Measurements from ENCODE around the gene C1orf167. TPM values are rescaled to one million over a fixed set of nuclear protein-coding genes. Genes with fewer than 3 reads are reported as not detected.

C1orf167 gene
- total and polyA plus RNA-seq, 2 experiments from 2014 or later = 1.7 to 2.2 TPM

- H4K20me1 ChIP-seq (replicated peaks; ENCODE audit: insufficient read depth) = peaks cover 30% of the 10 kb centered on the region
- H3K4me1 Mint-ChIP-seq = peaks cover 10% of the 10 kb centered on the region; the same call in 2 of the 3 replicates
Measured at GRCh38 chr1:11813021-11813420, 51.0 kb downstream of the C1orf167 start.

More at GRCh38 chr1:11813021-11813420, 51.0 kb downstream of the C1orf167 start:
- TF ChIP-seq STAT1 (IDR thresholded peaks at IDR 0.05; ENCODE audit: unreplicated experiment) (no peak), EZH2 (IDR thresholded peaks at IDR 0.05; ENCODE audit: low read depth, unreplicated experiment) (no peak), POLR2AphosphoS5 (IDR thresholded peaks at IDR 0.05; ENCODE audit: low read depth) (no peak), ZNF462 (CRISPR knock-in tag; IDR thresholded peaks at IDR 0.05) (no peak), ZNF331 (CRISPR knock-in tag; IDR thresholded peaks at IDR 0.05; ENCODE audit: low read depth) (no peak), JUNB (IDR thresholded peaks at IDR 0.05; ENCODE audit: unreplicated experiment) (no peak), ZNF114 (CRISPR knock-in tag; IDR thresholded peaks at IDR 0.05) (no peak), CREB1 (CRISPR knock-in tag; IDR thresholded peaks at IDR 0.05; ENCODE audit: low read depth) (no peak), EZH2phosphoT487 (IDR thresholded peaks at IDR 0.05; ENCODE audit: unreplicated experiment) (no peak), REST (IDR thresholded peaks at IDR 0.05; ENCODE audit: unreplicated experiment) (no peak), NANOG (IDR thresholded peaks at IDR 0.05; ENCODE audit: borderline replicate concordance) (no peak), CTCF (conservative IDR thresholded peaks at IDR 0.05; ENCODE audit: low read depth in 2 of 2) (no peak), ETS1 (IDR thresholded peaks at IDR 0.05) (no peak)
- H3K27me3 Mint-ChIP-seq (ENCODE audit: insufficient read depth, low read depth, poor library complexity) = peaks cover 3% of the 10 kb centered on the region
- H3K27ac ChIP-seq (ENCODE audit: low read depth) = no peak overlapping the region
- no peaks in the 10 kb centered on the region for H3K9me3 Mint-ChIP-seq
- no peak overlapping the region for H3K27ac Mint-ChIP-seq
- H3F3A ChIP-seq (replicated peaks; ENCODE audit: low read depth) = 0 out of 2 replicates have a peak, but pooled peaks cover 3% of the 10 kb centered on the region
- peaks cover 74% of the 10 kb centered on the region for H3K79me2 ChIP-seq (replicated peaks; ENCODE audit: insufficient read depth)
- peaks cover 65% of the 10 kb centered on the region for H3K36me3 Mint-ChIP-seq (ENCODE audit: low read depth)
- no peaks in the 10 kb centered on the region for H3K9me2 ChIP-seq (ENCODE audit: insufficient read depth)
- DNase-seq (ENCODE audit: low spot score) = no peak
- peaks cover 46% of the 10 kb centered on the region for H3K36me3 ChIP-seq (ENCODE audit: insufficient read depth)
- H2AFZ ChIP-seq = no peak overlapping the region
- no peaks in the 10 kb centered on the region for H3K27me3 ChIP-seq (ENCODE audit: insufficient read depth)
- ATAC-seq = no peak
- H3K4me1 ChIP-seq (ENCODE audit: insufficient read depth) = 0 out of 2 replicates have a peak, but pooled peaks cover under 1% of the 10 kb centered on the region
- H3K4me2 ChIP-seq = no peak overlapping the region
- H3K4me3 ChIP-seq = no peak overlapping the region
- H3K4me3 Mint-ChIP-seq = no peak overlapping the region
